Prostate gland (tissue), 2 donors: ENCODE data around the gene KDM8. TPM values are rescaled to one million over a fixed set of nuclear protein-coding genes. Genes with fewer than 3 reads are reported as not detected.

Experiments
- DNase-seq: peaks from one replicate; pipeline ENCODE4 v3.0.0-alpha.2; 2019; ENCODE audit warnings: low spot score
- H3K27ac ChIP-seq, 2 donors: fragments of 200-600 bp; sonication (generic); 2 replicates each; pipeline ENCODE4 v1.5.1; 2017 to 2019
- H3K27me3 ChIP-seq: fragments of 200-600 bp; sonication (generic); replicated peaks from 2 replicates; pipeline ENCODE4 v1.5.1; 2019; ENCODE audit not compliant: insufficient read depth
- H3K36me3 ChIP-seq, 2 donors: fragments of 200-600 bp; sonication (generic); 1 replicate in 1 of 2; 2 replicates in 1 of 2; pipeline versions ENCODE4 v1.5.1 to v1.8.1; 2017 to 2019
- H3K4me1 ChIP-seq: fragments of 200-600 bp; sonication (generic); replicated peaks from 2 replicates; pipeline ENCODE4 v1.5.1; 2019
- H3K4me3 ChIP-seq, 2 donors: fragments of 200-600 bp; sonication (generic); 2 replicates each; pipeline ENCODE4 v1.5.1; 2017 to 2019
- H3K9me3 ChIP-seq: fragments of 200-600 bp; sonication (generic); 2 replicates; pipeline ENCODE4 v1.5.1; 2017
- CTCF ChIP-seq, 4 experiments: fragments of 200-600 bp in 2 of 4; fragments of 450-650 bp in 2 of 4; sonication (generic) in 2 of 4; IDR thresholded peaks; 1 replicate in 3 of 4; 2 replicates in 1 of 4; pipeline ENCODE4 v1.5.1; 2016 to 2019; ENCODE audit warnings: antibody characterized with exemption in 4 of 4, mild to moderate bottlenecking in 2 of 4, moderate library complexity in 2 of 4
- POLR2A ChIP-seq: fragments of 450-650 bp; IDR thresholded peaks from one replicate; pipeline ENCODE4 v1.6.1; 2016; ENCODE audit warnings: antibody characterized with exemption, mild to moderate bottlenecking
- POLR2AphosphoS5 ChIP-seq: sonication (generic); formaldehyde crosslinking; IDR thresholded peaks from one replicate; pipeline ENCODE4 v1.6.1; 2017; ENCODE audit warnings: antibody characterized with exemption
- WGBS: methylation state at CpG from one replicate; pipeline ENCODE4 v1.1.5; 2018; 5-methylcytosine and 5-hydroxymethylcytosine counted together
- intact Hi-C: fragments of 100-400 bp; cut with DNase I; formaldehyde crosslinking; loops from one replicate; pipeline ENCODE4 v1.14.2; 2022
- total RNA-seq, 2 donors: library from RNA; depleted of rRNA; stranded (reverse); fragments of >200 nt; gene quantifications; one replicate each; pipeline ENCODE4 v1.1.0, GENCODE V29; 2016

KDM8 gene
- total RNA-seq, 2 donors from 2014 or later = 5.6 to 15.3 TPM

- H3K36me3 ChIP-seq = no peaks in the 10 kb centered on the region
- no peak overlapping the region for H3K27ac ChIP-seq
- intact Hi-C loops = no loop called here
- no peaks in the 10 kb centered on the region for H3K9me3 ChIP-seq
- 93% methylated on average over 9 of the region's 9 CpGs for WGBS
- H3K27me3 ChIP-seq = no peaks in the 10 kb centered on the region
- H3K4me1 ChIP-seq = no peaks in the 10 kb centered on the region
- TF ChIP-seq POLR2AphosphoS5 (no peak), CTCF (IDR thresholded peaks at IDR 0.05) (no peak), POLR2A (no peak)
- DNase-seq = no peak
- no peak overlapping the region for H3K4me3 ChIP-seq
Measured at GRCh38 chr16:27220120-27220519, 16.8 kb downstream of the KDM8 start.

- no peak overlapping the region for H3K27ac ChIP-seq
- no peak for DNase-seq
- intact Hi-C loops = no loop called here
- 92% methylated on average over 8 of the region's 8 CpGs for WGBS
- H3K9me3 ChIP-seq = no peaks in the 10 kb centered on the region
- H3K36me3 ChIP-seq = no peaks in the 10 kb centered on the region
- no peaks in the 10 kb centered on the region for H3K4me1 ChIP-seq
- no peaks in the 10 kb centered on the region for H3K27me3 ChIP-seq
- TF ChIP-seq POLR2AphosphoS5 = no peak
- no peak for TF ChIP-seq CTCF (IDR thresholded peaks at IDR 0.05)
- no peak for TF ChIP-seq POLR2A
- H3K4me3 ChIP-seq = no peak overlapping the region
Measured at GRCh38 chr16:27220527-27220926, 17.2 kb downstream of the KDM8 start.

GRCh38 chr16:27220991-27221390 is 17.7 kb downstream of the KDM8 start:
- DNase-seq = no peak
- Histone ChIP-seq H3K36me3 (no peaks in the 10 kb centered on the region), H3K4me1 (peaks cover 3% of the 10 kb centered on the region), H3K9me3 (no peaks in the 10 kb centered on the region), H3K4me3 (no peak overlapping the region), H3K27me3 (no peaks in the 10 kb centered on the region), H3K27ac (no peak overlapping the region)
- TF ChIP-seq POLR2A (no peak), POLR2AphosphoS5 (no peak), CTCF (IDR thresholded peaks at IDR 0.05) (no peak)
- 97% methylated on average over 16 of the region's 16 CpGs for WGBS
- intact Hi-C loops = no loop called here

- 86% methylated on average over 8 of the region's 8 CpGs for WGBS
- TF ChIP-seq CTCF (IDR thresholded peaks at IDR 0.05) (no peak), POLR2A (no peak), POLR2AphosphoS5 (no peak)
- H3K4me3 ChIP-seq = no peak overlapping the region
- H3K9me3 ChIP-seq = no peaks in the 10 kb centered on the region
- no peak for DNase-seq
- no peaks in the 10 kb centered on the region for H3K36me3 ChIP-seq
- H3K27me3 ChIP-seq = no peaks in the 10 kb centered on the region
- peaks cover 6% of the 10 kb centered on the region for H3K4me1 ChIP-seq
- H3K27ac ChIP-seq = peak overlapping the region; percentile 34 to 43
- intact Hi-C loops = no loop called here
Measured at GRCh38 chr16:27221576-27222248, 18.4 kb downstream of the KDM8 start.
